GM18499 (cell line): ENCODE results near the gene RAB3D.
"Not testable (repeated sequence)": the region's sequence is repeated elsewhere in the genome, so short reads cannot be mapped to it uniquely, and the experiment has no call there.

ENCODE experiments used
- ATAC-seq: cut with Tn5 transposase; IDR thresholded peaks from one replicate; pipeline ENCODE4 v1.9.1; 2021; ENCODE audit warnings: moderate number of reproducible peaks; ENCODE audit not compliant: insufficient read depth, unreplicated experiment

Gene RAB3D

GRCh38 chr19:11342429-11342828, 3.0 kb upstream of the RAB3D start:
- no peak for ATAC-seq

DNA sequence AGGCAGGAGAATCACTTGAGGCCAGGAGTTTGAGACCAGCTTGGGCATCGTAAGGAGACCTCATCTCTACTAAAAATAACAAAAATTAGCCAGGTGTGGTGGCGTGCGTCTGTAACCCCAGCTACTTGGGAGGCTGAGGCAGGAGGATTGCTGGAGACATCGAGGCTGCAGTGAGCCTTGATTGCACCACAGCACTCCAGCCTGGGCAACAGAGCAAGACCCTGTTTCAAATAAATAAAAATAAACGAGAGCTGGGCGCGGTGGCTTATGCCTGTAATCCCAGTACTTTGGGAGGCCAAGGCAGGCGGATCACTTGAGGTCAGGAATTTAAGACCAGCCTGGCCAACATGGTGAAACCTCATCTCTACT, 626 bp upstream of the RAB3D start:
- ATAC-seq: not testable (repeated sequence)

GRCh38 chr19:11338569-11339253, 746 bp downstream of the RAB3D start:
- no peak for ATAC-seq

- ATAC-seq: no peak
These were observed 1.3 kb downstream of the RAB3D start for GRCh38 chr19:11338121-11338520.

GRCh38 chr19:11337080-11337479, 2.4 kb downstream of the RAB3D start:
- ATAC-seq: no peak

DNA sequence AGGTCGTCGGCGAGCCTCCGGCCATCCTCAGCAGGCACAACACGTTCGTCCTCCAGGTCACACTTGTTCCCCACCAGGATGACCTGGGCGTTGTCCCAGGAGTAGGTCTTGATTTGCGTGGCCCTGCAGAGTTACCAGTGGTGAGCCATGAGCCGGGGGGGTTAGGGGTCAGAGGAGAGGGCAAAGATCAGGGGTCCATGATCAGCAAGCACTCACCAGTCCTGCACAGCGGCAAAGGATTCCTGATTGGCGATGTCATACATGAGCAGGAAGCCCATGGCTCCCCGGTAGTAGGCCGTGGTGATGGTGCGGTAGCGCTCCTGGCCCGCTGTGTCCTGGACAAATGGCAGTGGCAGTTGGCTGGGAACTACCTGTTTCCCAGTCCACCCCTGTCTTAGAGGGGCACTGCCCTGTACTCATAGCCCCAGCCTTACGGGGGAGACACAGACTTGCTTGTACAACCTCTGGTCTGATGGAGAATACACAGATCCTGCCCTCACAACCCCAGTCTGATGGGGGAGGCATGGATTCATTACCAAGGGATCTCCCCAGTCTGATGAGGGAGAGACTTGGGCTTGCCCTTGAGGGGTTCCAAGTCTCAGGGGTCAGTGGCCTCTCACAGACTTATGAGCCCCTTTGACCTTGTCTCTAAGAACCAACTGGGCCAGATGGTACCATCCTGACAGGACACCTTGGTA, 3.9 kb downstream of the RAB3D start:
- ATAC-seq: no peak

DNA sequence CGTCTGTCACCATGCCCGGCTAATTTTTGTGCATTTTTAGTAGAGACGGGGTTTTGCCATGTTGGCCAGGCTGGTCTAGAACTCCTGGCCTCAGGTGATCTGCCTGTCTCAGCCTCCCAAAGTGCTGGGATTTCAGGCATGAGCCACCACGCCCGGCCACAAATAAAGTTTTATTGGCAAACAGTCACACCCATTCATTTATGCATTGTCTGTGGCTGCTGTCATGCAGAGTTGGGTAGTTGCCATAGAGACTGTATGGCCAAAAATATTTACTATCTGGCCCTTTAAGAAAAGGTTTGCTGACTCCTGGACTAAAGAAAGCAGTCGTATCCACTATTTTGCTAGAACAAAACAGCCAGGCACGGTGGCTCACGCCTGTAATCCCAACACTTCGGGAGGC, 5.6 kb downstream of the RAB3D start:
- ATAC-seq: not testable (repeated sequence)

DNA sequence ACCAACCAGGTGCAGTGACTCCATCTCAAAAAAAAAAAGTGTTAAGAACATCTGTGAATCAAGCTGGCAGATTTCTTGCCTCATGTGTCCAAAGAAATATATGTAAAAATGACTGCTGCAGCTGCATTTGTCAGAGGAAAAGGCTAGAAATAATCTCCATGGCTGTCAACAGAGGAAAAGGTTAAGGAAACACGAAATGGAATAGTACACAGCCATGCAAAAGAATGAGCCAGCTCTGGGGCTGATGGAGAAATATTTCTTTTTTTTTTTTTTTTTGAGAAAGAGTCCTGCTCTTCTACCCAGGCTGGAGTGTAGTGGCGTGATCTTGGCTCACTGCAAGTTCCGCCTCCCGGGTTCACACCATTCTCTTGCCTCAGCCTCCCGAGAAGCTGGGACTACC, 6.6 kb downstream of the RAB3D start:
- ATAC-seq: no peak

DNA sequence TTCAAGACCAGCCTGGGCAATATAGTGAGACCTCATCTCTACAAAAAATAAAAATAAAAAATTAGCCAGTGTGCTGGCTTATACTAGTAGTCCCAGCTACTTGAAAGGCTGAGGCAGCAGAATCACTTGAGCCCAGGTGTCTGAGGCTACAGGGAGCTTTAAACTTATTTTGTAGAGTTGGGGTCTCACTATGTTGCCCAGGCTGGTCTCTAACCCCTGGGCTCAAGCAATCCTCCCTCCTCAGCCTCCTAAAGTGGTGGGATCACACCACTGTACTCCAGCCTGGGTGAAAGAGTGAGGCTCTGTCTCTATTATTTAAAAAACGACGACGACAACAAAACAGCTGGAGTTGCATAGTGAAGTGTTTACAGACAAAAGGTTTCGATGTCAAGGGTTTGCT, 8.0 kb downstream of the RAB3D start:
- ATAC-seq: no peak

- no peak for ATAC-seq
These were observed 9.3 kb downstream of the RAB3D start for GRCh38 chr19:11330127-11330526.

DNA sequence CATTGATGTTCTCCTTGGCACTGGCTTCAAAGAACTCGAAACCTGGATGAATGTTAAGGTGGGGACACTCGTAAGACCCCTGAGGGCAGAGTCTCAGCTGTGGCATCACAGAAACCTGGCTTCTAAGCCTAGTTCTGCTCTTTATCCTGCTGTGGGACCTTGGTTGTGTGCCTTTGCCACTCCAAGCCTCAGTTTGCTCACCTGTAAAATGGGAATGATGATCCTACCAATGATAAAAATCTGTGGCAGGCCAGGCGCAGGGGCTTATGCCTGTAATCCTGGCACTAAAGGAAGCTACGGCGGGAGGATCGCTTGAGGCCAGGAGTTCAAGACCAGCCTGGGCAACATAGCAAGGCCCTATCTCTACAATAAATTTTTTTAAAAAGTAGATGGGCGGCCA, 13.9 kb downstream of the RAB3D start:
- ATAC-seq: no peak

- no peak for ATAC-seq
These were observed 14.6 kb downstream of the RAB3D start for GRCh38 chr19:11324748-11325389.

DNA sequence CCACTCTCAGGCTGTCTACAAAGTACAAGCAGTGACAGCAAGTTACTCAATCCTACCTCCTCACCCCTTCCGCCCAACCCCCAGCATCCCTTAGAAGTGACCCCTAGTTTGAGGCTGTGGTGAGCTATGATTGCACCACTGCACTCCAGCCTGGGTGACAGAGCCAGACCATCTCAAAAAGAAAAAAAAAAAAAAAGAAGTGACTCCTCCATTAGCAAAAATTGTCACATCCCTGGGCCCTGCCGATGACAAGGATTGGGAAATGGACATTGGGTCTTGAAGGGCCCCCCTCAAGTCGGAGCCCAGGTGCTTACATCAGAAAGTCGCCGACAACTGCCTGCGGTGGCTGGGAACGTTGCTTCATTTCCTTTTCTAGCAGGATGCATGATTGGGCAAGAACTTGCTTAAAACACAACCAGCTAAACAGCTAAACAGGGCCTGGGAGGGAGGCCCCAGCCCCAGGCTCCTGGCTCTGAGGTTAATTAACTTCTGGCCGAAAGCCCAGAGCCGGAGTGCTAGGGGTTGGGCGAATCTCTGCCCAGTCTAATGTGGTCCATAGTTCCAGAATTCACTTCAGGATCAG, 15.3 kb downstream of the RAB3D start:
- no peak for ATAC-seq

GRCh38 chr19:11323601-11324078, 15.8 kb downstream of the RAB3D start:
- ATAC-seq: no peak

- ATAC-seq: no peak
These were observed 17.0 kb downstream of the RAB3D start for GRCh38 chr19:11322269-11323024.

DNA sequence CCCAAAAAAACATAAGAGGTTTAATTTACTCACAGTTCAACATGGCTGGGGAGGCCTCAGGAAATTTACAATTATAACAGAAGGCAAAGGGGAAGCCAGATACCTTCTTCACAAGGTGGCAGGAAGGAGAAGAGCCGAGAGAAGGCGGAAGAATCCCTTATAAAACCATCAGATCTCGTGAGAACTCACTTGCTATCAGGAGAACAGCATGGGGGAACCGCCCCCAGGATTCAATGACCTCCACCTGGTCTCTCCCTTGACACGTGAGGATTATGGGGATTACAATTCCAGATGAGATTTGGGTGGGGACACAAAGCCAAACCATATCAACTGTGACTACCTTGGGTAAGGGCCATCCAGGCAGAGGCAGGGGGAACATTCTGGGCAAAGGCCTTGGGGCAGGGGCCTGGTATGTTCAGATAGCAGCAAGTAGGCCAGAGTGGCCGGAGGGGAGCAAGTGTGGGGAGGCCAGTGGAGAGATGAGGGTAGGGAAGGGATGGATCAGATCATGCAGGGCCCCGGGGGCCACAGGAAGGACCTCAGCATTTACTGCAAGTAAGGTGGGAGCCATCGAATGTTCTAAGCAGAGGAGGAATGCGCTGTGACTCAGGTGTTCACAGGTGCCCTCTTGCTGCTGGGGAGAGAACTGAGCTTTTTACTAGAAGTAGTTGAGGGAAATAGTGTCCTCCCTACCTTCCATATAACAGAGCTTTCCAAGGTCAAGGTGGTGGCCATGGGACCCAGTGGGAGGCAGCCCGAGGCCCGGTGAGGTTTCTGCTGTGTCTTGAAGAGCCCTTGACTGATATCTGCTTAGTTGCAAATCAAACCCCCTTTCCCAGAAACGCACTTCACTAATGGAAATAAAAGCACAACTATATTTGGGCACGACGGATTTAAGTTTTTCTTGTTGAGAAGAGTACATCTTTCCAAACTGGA, 18.0 kb downstream of the RAB3D start:
- no peak for ATAC-seq

DNA sequence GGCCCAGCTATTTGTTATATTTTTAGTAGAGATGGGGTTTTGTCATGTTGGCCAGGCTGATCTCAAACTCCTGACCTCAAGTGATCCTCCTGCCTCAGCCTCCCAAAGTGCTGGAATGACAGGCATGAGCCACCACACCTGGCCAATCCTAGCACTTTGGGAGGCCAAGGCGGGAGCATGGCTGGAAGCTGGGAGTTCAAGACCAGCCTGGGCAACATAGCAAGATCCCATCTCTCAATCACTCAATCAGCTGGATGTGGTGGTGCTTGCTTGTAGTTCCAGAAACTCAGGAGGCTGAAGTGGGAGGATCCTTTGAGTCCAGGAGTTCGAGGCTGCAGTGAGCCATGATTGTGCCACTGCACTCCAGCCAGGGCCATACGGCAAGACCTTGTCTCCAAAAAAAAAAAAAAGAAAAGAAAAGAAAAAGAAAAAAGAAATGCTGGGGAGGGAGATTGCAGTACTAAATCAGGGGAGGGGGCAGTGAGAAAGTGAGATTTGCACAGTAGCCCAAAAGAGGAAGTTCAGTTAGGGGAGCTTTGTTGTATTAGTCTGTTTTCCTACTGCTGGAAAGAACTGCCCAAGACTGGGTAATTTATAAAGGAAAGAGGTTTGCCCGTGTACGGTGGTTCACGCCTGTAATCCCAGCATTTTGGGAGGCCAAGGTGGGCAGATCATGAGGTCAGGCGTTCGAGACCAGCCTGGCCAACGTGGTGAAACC, 19.0 kb downstream of the RAB3D start:
- not testable (repeated sequence) for ATAC-seq

- ATAC-seq: no peak
These were observed 33.1 kb downstream of the RAB3D start for GRCh38 chr19:11306337-11306736.

DNA sequence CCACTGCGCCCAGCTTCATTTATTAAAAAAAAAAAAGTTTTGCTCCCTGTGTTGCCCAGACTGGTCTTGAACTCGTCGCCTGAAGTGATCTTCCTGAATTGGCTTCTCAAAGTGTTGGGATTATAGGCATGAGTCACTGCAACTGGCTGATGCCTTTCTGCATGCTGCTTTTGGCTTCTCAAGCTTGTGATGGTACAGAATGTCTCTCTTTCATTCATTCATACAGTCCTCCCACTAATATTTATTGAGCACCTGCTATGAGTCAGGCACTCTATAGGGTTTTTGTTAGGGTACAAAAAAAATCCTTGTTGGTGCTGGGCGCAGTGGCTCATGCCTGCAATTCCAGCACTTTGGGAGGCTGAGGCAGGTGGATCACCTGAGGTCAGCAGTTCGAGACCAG, 34.5 kb downstream of the RAB3D start:
- no peak for ATAC-seq
